ENCODE measurements around the gene NAALADL2.
"Not testable (repeated sequence)": the region's sequence is repeated elsewhere in the genome, so short reads cannot be mapped to it uniquely, and the experiment has no call there.

NAALADL2 gene

GRCh38 chr3:175598740-175599139 lies 739.6 kb downstream of the NAALADL2 start:
- DNase-seq (ENCODE audit: low spot score) = no peak

- DNase-seq (ENCODE audit: low spot score) = no peak
Measured at GRCh38 chr3:175601521-175601920, 742.4 kb downstream of the NAALADL2 start.

GRCh38 chr3:175605851-175606250 lies 746.7 kb downstream of the NAALADL2 start:
- no peak for DNase-seq (ENCODE audit: low spot score)

GRCh38 chr3:175606650-175607318 lies 747.6 kb downstream of the NAALADL2 start:
- no peak for DNase-seq (ENCODE audit: low spot score)

DNA sequence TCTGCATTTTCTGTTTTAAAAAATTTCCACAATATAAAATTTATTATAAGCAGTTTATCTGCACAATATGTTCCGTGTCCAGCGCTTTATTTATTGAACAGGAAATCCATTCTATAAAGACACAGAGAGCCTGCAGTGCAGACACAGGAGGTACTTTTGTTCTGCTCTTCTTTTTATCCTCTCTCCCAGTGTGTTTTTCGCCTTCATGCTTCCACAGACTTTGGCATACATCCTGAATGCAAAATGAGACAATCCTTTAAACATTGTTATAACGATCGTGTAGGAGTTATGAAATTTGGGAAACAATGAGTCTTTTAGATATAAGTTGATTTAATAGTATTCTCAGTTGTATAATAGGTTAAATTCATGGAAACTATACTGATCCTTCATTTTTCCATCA lies 749.2 kb downstream of the NAALADL2 start:
- DNase-seq (ENCODE audit: low spot score) = no peak

GRCh38 chr3:175608911-175609310 lies 749.8 kb downstream of the NAALADL2 start:
- DNase-seq (ENCODE audit: low spot score) = no peak

DNA sequence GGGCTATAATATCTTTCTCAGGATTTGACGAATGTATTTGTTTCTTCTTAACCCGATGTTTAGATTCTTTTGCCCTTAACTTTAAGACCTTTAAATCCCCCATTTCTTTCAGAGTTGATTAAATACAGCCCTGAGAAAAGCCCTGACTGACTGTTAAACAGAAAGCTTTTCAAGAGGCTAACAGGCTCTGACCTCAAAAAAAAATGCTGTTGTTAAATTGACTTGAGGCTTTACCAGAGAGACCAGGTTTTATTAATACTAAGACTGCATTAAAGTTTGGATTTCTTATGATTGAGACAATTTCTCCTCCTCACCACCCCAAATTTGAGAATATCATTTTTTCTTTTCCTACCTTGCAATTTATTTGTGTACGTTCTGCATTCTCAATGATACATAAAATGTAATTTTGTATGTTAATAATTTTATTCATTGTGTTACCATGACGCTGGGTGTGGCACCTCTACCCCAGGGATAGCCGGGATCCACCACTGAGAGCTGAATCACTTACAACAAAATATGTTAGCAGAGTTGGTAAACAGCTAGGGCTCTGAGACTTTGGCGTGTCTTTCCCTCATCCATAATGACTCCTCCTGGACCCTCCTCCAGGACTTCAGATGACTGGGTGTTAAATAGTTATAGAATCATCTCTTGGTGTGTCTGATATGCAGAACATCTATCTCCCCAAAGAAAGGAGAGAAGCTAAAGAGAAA lies 753.5 kb downstream of the NAALADL2 start:
- no peak for DNase-seq (ENCODE audit: low spot score)

GRCh38 chr3:175614107-175614506 lies 755.0 kb downstream of the NAALADL2 start:
- DNase-seq (ENCODE audit: low spot score) = not testable (repeated sequence)

DNA sequence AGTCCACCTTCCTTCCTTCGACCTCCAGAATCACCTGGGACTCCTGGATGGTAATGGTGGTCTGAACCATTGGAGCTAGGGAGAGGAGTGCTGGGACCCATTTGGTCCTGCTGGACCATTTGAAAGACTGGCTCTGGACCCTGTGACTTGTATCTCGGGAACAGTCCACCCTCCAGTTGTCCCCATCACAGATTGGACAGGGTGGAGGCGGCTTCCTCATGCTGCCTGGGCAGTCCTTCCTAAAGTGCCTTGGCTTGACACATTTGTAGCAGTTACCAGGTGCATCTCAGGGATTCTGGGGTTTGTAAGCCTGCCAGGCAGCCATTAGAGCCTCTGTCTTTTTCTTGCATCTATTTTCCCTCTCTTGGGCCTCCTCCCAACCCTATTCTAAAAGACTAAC lies 758.1 kb downstream of the NAALADL2 start:
- no peak for DNase-seq (ENCODE audit: low spot score)

DNA sequence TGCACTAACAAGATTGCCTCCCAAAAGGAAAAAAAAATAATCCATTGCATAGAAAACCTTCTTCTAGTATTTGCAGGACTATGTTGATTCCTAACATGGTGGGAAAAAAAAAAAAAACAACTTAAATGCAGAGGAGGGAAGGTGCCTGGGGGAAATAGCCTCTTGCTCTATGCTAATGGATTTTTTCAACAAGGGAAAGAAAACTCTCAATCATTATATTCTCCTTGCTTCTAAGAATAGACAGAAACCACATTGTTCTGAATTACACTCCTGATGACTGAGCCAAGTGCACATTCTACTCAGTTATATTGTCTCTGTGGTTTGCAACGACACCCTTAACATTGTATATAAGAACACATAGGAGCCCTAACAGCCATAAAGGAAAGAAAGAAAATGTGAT lies 760.2 kb downstream of the NAALADL2 start:
- no peak for DNase-seq (ENCODE audit: low spot score)

GRCh38 chr3:175620093-175620492 lies 761.0 kb downstream of the NAALADL2 start:
- no peak for DNase-seq (ENCODE audit: low spot score)

GRCh38 chr3:175620532-175620931 lies 761.4 kb downstream of the NAALADL2 start:
- DNase-seq (ENCODE audit: low spot score) = no peak

DNA sequence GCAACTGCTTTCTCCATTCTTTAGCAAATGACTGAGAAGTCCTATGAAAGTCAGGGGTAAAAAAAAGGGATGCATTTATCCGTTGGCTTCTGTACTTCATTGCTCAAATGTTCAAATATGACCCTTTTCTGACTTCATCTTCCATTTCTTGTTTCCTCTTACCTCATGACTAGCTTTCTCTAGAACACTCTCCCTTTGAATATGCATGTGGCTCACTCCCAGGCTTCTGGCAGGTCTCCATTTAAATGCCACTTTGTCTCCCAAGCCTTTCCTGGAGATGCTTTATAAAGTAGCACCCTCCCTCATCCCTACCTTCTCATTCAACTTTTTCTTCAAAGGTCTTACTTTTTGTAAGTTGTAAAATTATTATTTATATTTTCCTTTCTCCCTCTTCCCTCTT lies 781.8 kb downstream of the NAALADL2 start:
- DNase-seq (ENCODE audit: low spot score) = no peak

- DNase-seq (ENCODE audit: low spot score) = peak; percentile 12
Measured at GRCh38 chr3:175646865-175647264, 787.7 kb downstream of the NAALADL2 start.

GRCh38 chr3:175648899-175649298 lies 789.8 kb downstream of the NAALADL2 start:
- DNase-seq (ENCODE audit: low spot score) = no peak

DNA sequence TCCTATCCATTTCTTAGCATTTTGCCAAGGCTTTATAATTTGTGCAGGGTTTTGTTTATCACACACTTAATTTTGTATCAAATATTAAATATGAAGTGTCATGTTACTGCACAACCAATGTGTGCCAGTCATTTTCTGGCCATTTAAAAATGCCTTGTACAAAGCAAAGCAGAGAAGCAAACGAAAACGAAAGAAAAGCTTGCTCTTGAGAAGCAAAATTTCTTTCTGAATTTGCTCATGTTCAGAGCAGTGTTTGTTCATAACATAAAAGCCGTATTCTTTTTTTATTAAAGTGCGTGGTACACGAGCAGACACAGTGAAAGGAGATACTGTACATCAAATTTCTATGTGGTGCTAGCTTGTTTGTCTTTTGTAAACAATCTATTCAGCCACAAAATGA lies 792.6 kb downstream of the NAALADL2 start:
- DNase-seq (ENCODE audit: low spot score) = no peak

- DNase-seq (ENCODE audit: low spot score) = no peak
Measured at GRCh38 chr3:175655351-175655750, 796.2 kb downstream of the NAALADL2 start.

GRCh38 chr3:175656461-175656860 lies 797.3 kb downstream of the NAALADL2 start:
- DNase-seq (ENCODE audit: low spot score) = no peak

DNA sequence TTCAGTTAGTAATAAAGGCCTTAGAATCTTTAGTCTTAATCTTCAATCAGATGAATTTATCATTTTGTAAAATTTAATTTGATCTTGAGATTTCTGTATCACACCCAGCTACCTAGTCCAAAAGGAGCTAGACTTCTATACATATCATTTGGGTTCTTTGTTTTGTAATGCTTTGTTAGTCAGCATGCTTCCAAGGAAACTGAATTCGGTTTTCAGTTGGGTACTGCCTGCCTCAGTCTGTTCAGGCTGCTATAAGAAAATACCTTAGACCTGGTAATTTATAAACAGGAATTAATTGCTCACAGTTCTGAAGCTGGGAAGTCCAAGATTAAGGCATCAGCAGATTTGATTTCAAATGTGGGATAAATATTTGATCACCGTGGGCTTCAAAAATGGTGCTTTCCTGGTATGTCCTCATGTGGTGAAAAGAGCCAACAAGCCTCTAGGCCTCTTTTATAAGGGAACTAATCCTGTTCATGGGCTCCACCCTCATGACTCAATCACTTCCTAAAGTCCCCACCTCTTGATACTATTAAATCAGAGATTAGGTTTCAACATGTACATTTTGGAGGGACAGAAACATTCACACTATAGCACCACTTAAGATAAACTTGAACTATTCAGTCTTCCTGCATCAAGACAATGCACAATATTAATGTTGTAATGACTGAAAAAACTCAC lies 800.7 kb downstream of the NAALADL2 start:
- no peak for DNase-seq (ENCODE audit: low spot score)

DNA sequence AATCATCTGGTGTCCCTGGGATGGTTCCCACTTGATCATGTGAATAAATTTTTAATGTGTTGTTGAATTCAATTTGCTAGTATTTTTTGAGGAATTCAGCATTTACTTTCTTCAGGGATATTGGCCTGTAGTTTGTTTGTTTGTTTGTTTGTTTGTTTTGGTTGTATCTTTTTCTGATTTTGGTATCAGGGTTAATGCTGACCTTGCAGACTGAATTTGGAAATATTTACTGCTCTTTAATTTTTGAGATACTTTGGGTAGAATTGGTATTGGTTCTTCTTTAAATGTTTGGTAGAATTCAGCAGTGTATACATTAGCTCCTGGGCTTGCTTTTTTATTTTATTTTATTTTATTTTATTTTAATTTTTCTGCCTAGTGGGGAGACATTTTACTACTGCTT lies 803.7 kb downstream of the NAALADL2 start:
- no peak for DNase-seq (ENCODE audit: low spot score)

DNA sequence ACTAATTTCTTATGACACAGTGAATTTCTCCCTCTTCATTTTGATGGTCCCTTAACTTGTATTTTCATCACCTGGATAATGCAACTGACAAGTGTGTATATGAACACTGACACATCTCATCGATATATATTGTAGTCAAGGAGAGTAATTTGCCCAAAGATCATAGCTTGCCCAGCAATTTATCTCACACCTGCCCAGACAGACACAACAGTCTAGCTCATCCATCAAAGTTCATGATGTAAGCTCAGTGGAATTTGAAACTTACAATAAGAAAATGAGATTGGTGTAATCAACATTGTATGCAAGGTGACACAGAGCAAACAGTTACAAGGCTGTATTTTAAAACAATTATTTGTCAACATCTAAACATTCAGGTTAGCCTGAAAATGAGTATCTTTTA lies 805.8 kb downstream of the NAALADL2 start:
- no peak for DNase-seq (ENCODE audit: low spot score)

DNA sequence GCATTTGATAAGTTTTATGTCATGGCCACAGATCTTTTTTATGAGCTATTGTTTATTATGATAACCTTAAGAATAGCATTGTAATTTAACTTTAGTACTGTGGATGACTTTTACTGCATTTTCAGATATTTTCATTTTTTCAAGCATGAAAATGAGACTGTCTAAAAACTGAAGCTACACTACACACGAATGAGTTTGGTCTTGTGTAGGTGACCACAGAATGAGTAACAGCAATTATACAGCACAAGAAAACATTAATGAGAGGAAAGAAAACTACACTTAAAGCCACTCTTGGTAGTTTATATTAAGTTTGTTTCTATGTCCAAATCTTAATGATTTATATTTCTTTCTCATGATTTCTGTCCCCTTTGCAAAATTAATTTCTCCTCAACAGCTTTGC lies 809.2 kb downstream of the NAALADL2 start:
- no peak for DNase-seq (ENCODE audit: low spot score)

- no peak for DNase-seq (ENCODE audit: low spot score)
Measured at GRCh38 chr3:175670557-175670956, 811.4 kb downstream of the NAALADL2 start.

Data from RKO (cell line).